Fibroblast of lung (primary cell): ENCODE results near the gene MATN1. TPM values are rescaled to one million over a fixed set of nuclear protein-coding genes. Genes with fewer than 3 reads are reported as not detected.

Experiments
- DNase-seq, 2 donors: peaks; one replicate each; pipeline versions ENCODE4 v3.0.0 to v3.0.0-alpha.2; 2010; ENCODE audit warnings: low read depth in 2 of 2
- H2AFZ ChIP-seq: 2 replicates; pipeline ENCODE4 v1.5.1; 2012; ENCODE audit warnings: low read length, control low read depth, inconsistent platforms
- H3K27ac ChIP-seq: 2 replicates; pipeline ENCODE4 v1.5.1; 2011; ENCODE audit warnings: low read length, control low read depth; ENCODE audit not compliant: insufficient read depth
- H3K27me3 ChIP-seq: 2 replicates; pipeline ENCODE4 v1.5.1; 2011; ENCODE audit warnings: mild to moderate bottlenecking, low read length; ENCODE audit not compliant: control insufficient read depth, insufficient read depth
- H3K36me3 ChIP-seq: 2 replicates; pipeline ENCODE4 v1.5.1; 2011; ENCODE audit warnings: low read length; ENCODE audit not compliant: control insufficient read depth, insufficient read depth
- H3K4me1 ChIP-seq: 2 replicates; pipeline ENCODE4 v1.5.1; 2011; ENCODE audit warnings: low read length; ENCODE audit not compliant: control insufficient read depth, insufficient read depth; ENCODE audit errors: extremely low read depth
- H3K4me2 ChIP-seq: 2 replicates; pipeline ENCODE4 v1.5.1; 2011; ENCODE audit warnings: low read length, control low read depth; ENCODE audit not compliant: insufficient read depth; ENCODE audit errors: extremely low read depth
- H3K4me3 ChIP-seq, 4 experiments: fragments of 200-600 bp in 1 of 4; sonication (generic) in 1 of 4; replicated peaks in 1 of 4; 2 replicates each; pipeline ENCODE4 v1.5.1; 2011 to 2016; ENCODE audit warnings: low read length in 4 of 4, low read depth in 3 of 4, mild to moderate bottlenecking in 3 of 4, control low read depth in 2 of 4, inconsistent platforms in 1 of 4, mixed read lengths in 1 of 4; ENCODE audit not compliant: insufficient read depth in 1 of 4; ENCODE audit errors: control extremely low read depth in 1 of 4
- H3K79me2 ChIP-seq: 2 replicates; pipeline ENCODE4 v1.5.1; 2012; ENCODE audit warnings: mild to moderate bottlenecking, low read length, inconsistent platforms; ENCODE audit not compliant: control insufficient read depth, insufficient read depth
- H3K9ac ChIP-seq: 2 replicates; pipeline ENCODE4 v1.5.1; 2011; ENCODE audit warnings: mild to moderate bottlenecking, low read length, control low read depth; ENCODE audit not compliant: insufficient read depth
- H3K9me3 ChIP-seq: 2 replicates; pipeline ENCODE4 v1.5.1; 2012; ENCODE audit warnings: low read depth, low read length; ENCODE audit not compliant: control insufficient read depth, insufficient read depth
- H4K20me1 ChIP-seq: 2 replicates; pipeline ENCODE4 v1.5.1; 2011; ENCODE audit warnings: low read length; ENCODE audit not compliant: control insufficient read depth, insufficient read depth; ENCODE audit errors: extremely low read depth
- CTCF ChIP-seq, 2 donors: IDR thresholded peaks in 1 of 2; conservative IDR thresholded peaks in 1 of 2; 1 replicate in 1 of 2; 2 replicates in 1 of 2; pipeline ENCODE4 v1.5.1; 2011 to 2012; ENCODE audit warnings: low read length in 2 of 2, control low read depth in 1 of 2, inconsistent platforms in 1 of 2, low read depth in 1 of 2, mild to moderate bottlenecking in 1 of 2
- EZH2 ChIP-seq: IDR thresholded peaks from 2 replicates; pipeline ENCODE4 v1.5.1; 2012; ENCODE audit warnings: low read length, control low read depth, mild to moderate bottlenecking; ENCODE audit errors: missing control alignments
- polyA plus RNA-seq, 2 donors: library from polyadenylated mRNA; depleted of rRNA in 1 of 2; stranded (reverse) in 1 of 2; unstranded in 1 of 2; fragments of >200 nt; gene quantifications; 2 replicates each; pipeline ENCODE4 v1.2.1, GENCODE V29; 2011 to 2012; ENCODE audit warnings: missing spikeins in 1 of 2
- total RNA-seq: library from RNA; depleted of rRNA; stranded (reverse); fragments of >200 nt; gene quantifications from 2 replicates; pipeline ENCODE4 v1.2.1, GENCODE V29; 2014

MATN1 gene
- total and polyA plus RNA-seq, 2 donors (not counting 1 experiment from before 2014, with no cell fraction given): not detected

- DNase-seq: peak; percentile 8 to 59
- Histone ChIP-seq H3K9ac (no peak overlapping the region), H3K4me2 (no peak overlapping the region), H3K9me3 (no peaks in the 10 kb centered on the region), H2AFZ (no peak overlapping the region), H3K79me2 (no peaks in the 10 kb centered on the region), H3K27me3 (no peaks in the 10 kb centered on the region), H4K20me1 (no peaks in the 10 kb centered on the region), H3K36me3 (no peaks in the 10 kb centered on the region), H3K4me1 (peaks cover 8% of the 10 kb centered on the region), H3K4me3 (no peak overlapping the region), H3K27ac (no peak overlapping the region)
- TF ChIP-seq CTCF (conservative IDR thresholded peaks at IDR 0.05 in 1 of 2, IDR thresholded peaks at IDR 0.05 in 1 of 2; ENCODE audit: low read depth in 1 of 2, low read length in 2 of 2): no peak
These were observed 25.6 kb downstream of the MATN1 start for GRCh38 chr1:30697571-30698376.

GRCh38 chr1:30696831-30697230, 26.6 kb downstream of the MATN1 start:
- DNase-seq: no peak
- H3K4me2 ChIP-seq: no peak overlapping the region
- H3K9me3 ChIP-seq: no peaks in the 10 kb centered on the region
- no peaks in the 10 kb centered on the region for H3K36me3 ChIP-seq
- H3K79me2 ChIP-seq: no peaks in the 10 kb centered on the region
- H4K20me1 ChIP-seq: no peaks in the 10 kb centered on the region
- no peak overlapping the region for H3K9ac ChIP-seq
- H3K4me3 ChIP-seq: no peak overlapping the region
- H3K4me1 ChIP-seq: peaks cover 8% of the 10 kb centered on the region
- no peaks in the 10 kb centered on the region for H3K27me3 ChIP-seq
- TF ChIP-seq EZH2 (no peak), CTCF (conservative IDR thresholded peaks at IDR 0.05 in 1 of 2, IDR thresholded peaks at IDR 0.05 in 1 of 2; ENCODE audit: low read depth in 1 of 2, low read length in 2 of 2) (no peak)
- no peak overlapping the region for H3K27ac ChIP-seq
- H2AFZ ChIP-seq: no peak overlapping the region

GRCh38 chr1:30695439-30695841, 27.9 kb downstream of the MATN1 start:
- Histone ChIP-seq H3K4me1 (no peaks in the 10 kb centered on the region), H3K4me2 (no peak overlapping the region), H3K79me2 (no peaks in the 10 kb centered on the region), H2AFZ (no peak overlapping the region), H3K4me3 (no peak overlapping the region), H3K27me3 (no peaks in the 10 kb centered on the region), H3K27ac (no peak overlapping the region), H3K9me3 (no peaks in the 10 kb centered on the region), H3K36me3 (no peaks in the 10 kb centered on the region), H4K20me1 (no peaks in the 10 kb centered on the region), H3K9ac (no peak overlapping the region)
- DNase-seq: peak in 1 of 2 donors; percentile 22
- TF ChIP-seq EZH2 (no peak), CTCF (conservative IDR thresholded peaks at IDR 0.05 in 1 of 2, IDR thresholded peaks at IDR 0.05 in 1 of 2; ENCODE audit: low read depth in 1 of 2, low read length in 2 of 2) (no peak)
